HepG2 (cell line): Measurements from ENCODE around the gene THADA.

Source experiments
- AGO1 ChIP-seq: fragments of 200-400 bp; formaldehyde crosslinking; IDR thresholded peaks from 2 replicates; pipeline ENCODE4 v1.6.1; 2017; ENCODE audit warnings: mild to moderate bottlenecking, low read depth, low read length, moderate library complexity; ENCODE audit not compliant: poor library complexity, severe bottlenecking
- ASH2L ChIP-seq: fragments of 300-600, 200-600 bp; sonication (generic); IDR thresholded peaks from 2 replicates; pipeline ENCODE4 v1.7.0; 2017; ENCODE audit warnings: low read depth, mild to moderate bottlenecking, moderate library complexity, mixed read lengths, low read length; ENCODE audit not compliant: insufficient read length
- EP300 ChIP-seq, 3 experiments: sonication (generic) in 1 of 3; formaldehyde crosslinking in 1 of 3; IDR thresholded peaks; 2 replicates each; pipeline versions ENCODE4 v1.5.1 to v1.6.1; 2011 to 2020; ENCODE audit warnings: low read depth in 2 of 3, low read length in 2 of 3, borderline replicate concordance in 1 of 3, improper control_type of control experiment in 1 of 3, mild to moderate bottlenecking in 1 of 3, missing genetic modification reagents in 1 of 3, moderate library complexity in 1 of 3
- FOSL1 ChIP-seq: sonication (generic); formaldehyde crosslinking; IDR thresholded peaks from 2 replicates; pipeline ENCODE4 v1.9.0; 2021; ENCODE audit warnings: missing genetic modification reagents, borderline replicate concordance
- KLF16 ChIP-seq, 2 experiments: sonication (generic) in 1 of 2; formaldehyde crosslinking in 1 of 2; IDR thresholded peaks; 2 replicates each; pipeline versions ENCODE4 v1.6.1 to v1.8.0; 2016 to 2023; ENCODE audit warnings: missing genetic modification reagents in 2 of 2, missing compliant biosample characterization in 1 of 2
- MAFK ChIP-seq, 2 experiments: IDR thresholded peaks in 1 of 2; conservative IDR thresholded peaks in 1 of 2; 2 replicates each; pipeline ENCODE4 v1.6.1; 2011; ENCODE audit warnings: improper control_type of control experiment in 2 of 2, low read length in 2 of 2
- SIN3A ChIP-seq: IDR thresholded peaks from 2 replicates; pipeline ENCODE4 v1.6.1; 2011; ENCODE audit warnings: low read depth, mild to moderate bottlenecking, control low read depth, low read length, borderline replicate concordance
- SOX13 ChIP-seq, 3 experiments: fragments of 450-650 bp in 1 of 3; sonication (generic) in 1 of 3; formaldehyde crosslinking in 1 of 3; IDR thresholded peaks in 2 of 3; conservative IDR thresholded peaks in 1 of 3; 2 replicates each; pipeline versions ENCODE4 v1.5.0 to v1.6.1; 2016 to 2020; ENCODE audit warnings: antibody characterized with exemption in 1 of 3, mild to moderate bottlenecking in 1 of 3, missing compliant biosample characterization in 1 of 3, missing genetic modification reagents in 1 of 3, moderate library complexity in 1 of 3
- SP1 ChIP-seq, 2 experiments: fragments of 450-650 bp in 1 of 2; sonication (generic) in 1 of 2; formaldehyde crosslinking in 1 of 2; IDR thresholded peaks; 2 replicates each; pipeline versions ENCODE4 v1.4.0 to v1.6.1; 2016 to 2020; ENCODE audit warnings: missing genetic modification reagents in 1 of 2
- ZNF777 ChIP-seq: sonication (generic); formaldehyde crosslinking; IDR thresholded peaks from 2 replicates; pipeline ENCODE4 v1.4.0; 2020; ENCODE audit warnings: missing genetic modification reagents
- TF ChIP-seq, protein P1 (sequence below): sonication (generic); formaldehyde crosslinking; IDR thresholded peaks from 2 replicates; pipeline ENCODE4 v1.5.0; 2020; ENCODE audit warnings: mild to moderate bottlenecking, missing genetic modification reagents, moderate library complexity
- TF ChIP-seq, protein P2 (sequence below): sonication (generic); formaldehyde crosslinking; IDR thresholded peaks from 2 replicates; pipeline ENCODE4 v1.4.0; 2020; ENCODE audit warnings: missing genetic modification reagents
- TF ChIP-seq, protein P3 (sequence below), 2 experiments: fragments of 450-650 bp in 1 of 2; sonication (generic) in 1 of 2; formaldehyde crosslinking in 1 of 2; IDR thresholded peaks; 2 replicates each; pipeline versions ENCODE4 v1.6.1 to v1.8.0; 2016 to 2022; ENCODE audit warnings: antibody characterized with exemption in 1 of 2, mild to moderate bottlenecking in 1 of 2, missing genetic modification reagents in 1 of 2
- TF ChIP-seq, protein P4 (sequence below): sonication (generic); formaldehyde crosslinking; IDR thresholded peaks from 2 replicates; pipeline ENCODE4 v1.4.0; 2020; ENCODE audit warnings: mild to moderate bottlenecking, missing genetic modification reagents

DNA sequence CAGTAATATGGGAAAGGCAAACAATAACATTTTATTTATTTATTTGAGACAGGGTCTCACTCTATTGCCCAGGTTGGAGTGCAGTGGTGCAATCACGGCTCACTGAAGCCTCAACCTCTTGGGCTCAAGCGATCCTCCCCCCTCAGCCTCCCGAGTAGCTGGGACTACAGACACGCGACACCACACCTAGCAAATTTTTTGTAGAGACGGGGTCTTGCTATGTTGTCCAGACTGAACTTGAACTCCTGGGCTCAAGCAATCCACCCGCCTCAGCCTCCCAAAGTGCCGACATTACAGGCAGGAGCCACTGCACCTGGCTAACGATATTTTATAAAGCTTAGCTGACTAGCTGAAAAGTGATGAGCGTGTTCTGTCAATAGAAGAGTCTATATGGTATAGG lies 23.7 kb upstream of the THADA start:
- TF ChIP-seq FOSL1 (CRISPR knock-in tag) = no peak
- no peak for TF ChIP-seq ASH2L
- TF ChIP-seq, protein P1, sequence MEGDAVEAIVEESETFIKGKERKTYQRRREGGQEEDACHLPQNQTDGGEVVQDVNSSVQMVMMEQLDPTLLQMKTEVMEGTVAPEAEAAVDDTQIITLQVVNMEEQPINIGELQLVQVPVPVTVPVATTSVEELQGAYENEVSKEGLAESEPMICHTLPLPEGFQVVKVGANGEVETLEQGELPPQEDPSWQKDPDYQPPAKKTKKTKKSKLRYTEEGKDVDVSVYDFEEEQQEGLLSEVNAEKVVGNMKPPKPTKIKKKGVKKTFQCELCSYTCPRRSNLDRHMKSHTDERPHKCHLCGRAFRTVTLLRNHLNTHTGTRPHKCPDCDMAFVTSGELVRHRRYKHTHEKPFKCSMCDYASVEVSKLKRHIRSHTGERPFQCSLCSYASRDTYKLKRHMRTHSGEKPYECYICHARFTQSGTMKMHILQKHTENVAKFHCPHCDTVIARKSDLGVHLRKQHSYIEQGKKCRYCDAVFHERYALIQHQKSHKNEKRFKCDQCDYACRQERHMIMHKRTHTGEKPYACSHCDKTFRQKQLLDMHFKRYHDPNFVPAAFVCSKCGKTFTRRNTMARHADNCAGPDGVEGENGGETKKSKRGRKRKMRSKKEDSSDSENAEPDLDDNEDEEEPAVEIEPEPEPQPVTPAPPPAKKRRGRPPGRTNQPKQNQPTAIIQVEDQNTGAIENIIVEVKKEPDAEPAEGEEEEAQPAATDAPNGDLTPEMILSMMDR (CRISPR knock-in tag) = no peak
- TF ChIP-seq ZNF777 (CRISPR knock-in tag) = no peak
- TF ChIP-seq, protein P2, sequence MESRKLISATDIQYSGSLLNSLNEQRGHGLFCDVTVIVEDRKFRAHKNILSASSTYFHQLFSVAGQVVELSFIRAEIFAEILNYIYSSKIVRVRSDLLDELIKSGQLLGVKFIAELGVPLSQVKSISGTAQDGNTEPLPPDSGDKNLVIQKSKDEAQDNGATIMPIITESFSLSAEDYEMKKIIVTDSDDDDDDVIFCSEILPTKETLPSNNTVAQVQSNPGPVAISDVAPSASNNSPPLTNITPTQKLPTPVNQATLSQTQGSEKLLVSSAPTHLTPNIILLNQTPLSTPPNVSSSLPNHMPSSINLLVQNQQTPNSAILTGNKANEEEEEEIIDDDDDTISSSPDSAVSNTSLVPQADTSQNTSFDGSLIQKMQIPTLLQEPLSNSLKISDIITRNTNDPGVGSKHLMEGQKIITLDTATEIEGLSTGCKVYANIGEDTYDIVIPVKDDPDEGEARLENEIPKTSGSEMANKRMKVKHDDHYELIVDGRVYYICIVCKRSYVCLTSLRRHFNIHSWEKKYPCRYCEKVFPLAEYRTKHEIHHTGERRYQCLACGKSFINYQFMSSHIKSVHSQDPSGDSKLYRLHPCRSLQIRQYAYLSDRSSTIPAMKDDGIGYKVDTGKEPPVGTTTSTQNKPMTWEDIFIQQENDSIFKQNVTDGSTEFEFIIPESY (CRISPR knock-in tag) = no peak
- no peak for TF ChIP-seq EP300 (IDR thresholded peaks at IDR 0.05; ENCODE audit: low read depth in 2 of 2, low read length in 2 of 2)
- TF ChIP-seq EP300 (CRISPR knock-in tag; IDR thresholded peaks at IDR 0.05; ENCODE audit: borderline replicate concordance) = no peak
- no peak for TF ChIP-seq KLF16 (CRISPR knock-in tag; IDR thresholded peaks at IDR 0.05)
- TF ChIP-seq, protein P3, sequence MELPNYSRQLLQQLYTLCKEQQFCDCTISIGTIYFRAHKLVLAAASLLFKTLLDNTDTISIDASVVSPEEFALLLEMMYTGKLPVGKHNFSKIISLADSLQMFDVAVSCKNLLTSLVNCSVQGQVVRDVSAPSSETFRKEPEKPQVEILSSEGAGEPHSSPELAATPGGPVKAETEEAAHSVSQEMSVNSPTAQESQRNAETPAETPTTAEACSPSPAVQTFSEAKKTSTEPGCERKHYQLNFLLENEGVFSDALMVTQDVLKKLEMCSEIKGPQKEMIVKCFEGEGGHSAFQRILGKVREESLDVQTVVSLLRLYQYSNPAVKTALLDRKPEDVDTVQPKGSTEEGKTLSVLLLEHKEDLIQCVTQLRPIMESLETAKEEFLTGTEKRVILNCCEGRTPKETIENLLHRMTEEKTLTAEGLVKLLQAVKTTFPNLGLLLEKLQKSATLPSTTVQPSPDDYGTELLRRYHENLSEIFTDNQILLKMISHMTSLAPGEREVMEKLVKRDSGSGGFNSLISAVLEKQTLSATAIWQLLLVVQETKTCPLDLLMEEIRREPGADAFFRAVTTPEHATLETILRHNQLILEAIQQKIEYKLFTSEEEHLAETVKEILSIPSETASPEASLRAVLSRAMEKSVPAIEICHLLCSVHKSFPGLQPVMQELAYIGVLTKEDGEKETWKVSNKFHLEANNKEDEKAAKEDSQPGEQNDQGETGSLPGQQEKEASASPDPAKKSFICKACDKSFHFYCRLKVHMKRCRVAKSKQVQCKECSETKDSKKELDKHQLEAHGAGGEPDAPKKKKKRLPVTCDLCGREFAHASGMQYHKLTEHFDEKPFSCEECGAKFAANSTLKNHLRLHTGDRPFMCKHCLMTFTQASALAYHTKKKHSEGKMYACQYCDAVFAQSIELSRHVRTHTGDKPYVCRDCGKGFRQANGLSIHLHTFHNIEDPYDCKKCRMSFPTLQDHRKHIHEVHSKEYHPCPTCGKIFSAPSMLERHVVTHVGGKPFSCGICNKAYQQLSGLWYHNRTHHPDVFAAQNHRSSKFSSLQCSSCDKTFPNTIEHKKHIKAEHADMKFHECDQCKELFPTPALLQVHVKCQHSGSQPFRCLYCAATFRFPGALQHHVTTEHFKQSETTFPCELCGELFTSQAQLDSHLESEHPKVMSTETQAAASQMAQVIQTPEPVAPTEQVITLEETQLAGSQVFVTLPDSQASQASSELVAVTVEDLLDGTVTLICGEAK (IDR thresholded peaks at IDR 0.05) = no peak
- TF ChIP-seq, protein P3 (CRISPR knock-in tag; IDR thresholded peaks at IDR 0.05) = no peak
- TF ChIP-seq SIN3A = no peak
- no peak for TF ChIP-seq SOX13 (IDR thresholded peaks at IDR 0.05)
- TF ChIP-seq SOX13 (CRISPR knock-in tag; conservative IDR thresholded peaks at IDR 0.05 in 1 of 2, IDR thresholded peaks at IDR 0.05 in 1 of 2) = no peak
- TF ChIP-seq MAFK (conservative IDR thresholded peaks at IDR 0.05 in 1 of 2, IDR thresholded peaks at IDR 0.05 in 1 of 2; ENCODE audit: low read length in 2 of 2) = no peak
- no peak for TF ChIP-seq AGO1
- no peak for TF ChIP-seq SP1 (IDR thresholded peaks at IDR 0.05)
- no peak for TF ChIP-seq SP1 (CRISPR knock-in tag; IDR thresholded peaks at IDR 0.05)
- TF ChIP-seq, protein P4, sequence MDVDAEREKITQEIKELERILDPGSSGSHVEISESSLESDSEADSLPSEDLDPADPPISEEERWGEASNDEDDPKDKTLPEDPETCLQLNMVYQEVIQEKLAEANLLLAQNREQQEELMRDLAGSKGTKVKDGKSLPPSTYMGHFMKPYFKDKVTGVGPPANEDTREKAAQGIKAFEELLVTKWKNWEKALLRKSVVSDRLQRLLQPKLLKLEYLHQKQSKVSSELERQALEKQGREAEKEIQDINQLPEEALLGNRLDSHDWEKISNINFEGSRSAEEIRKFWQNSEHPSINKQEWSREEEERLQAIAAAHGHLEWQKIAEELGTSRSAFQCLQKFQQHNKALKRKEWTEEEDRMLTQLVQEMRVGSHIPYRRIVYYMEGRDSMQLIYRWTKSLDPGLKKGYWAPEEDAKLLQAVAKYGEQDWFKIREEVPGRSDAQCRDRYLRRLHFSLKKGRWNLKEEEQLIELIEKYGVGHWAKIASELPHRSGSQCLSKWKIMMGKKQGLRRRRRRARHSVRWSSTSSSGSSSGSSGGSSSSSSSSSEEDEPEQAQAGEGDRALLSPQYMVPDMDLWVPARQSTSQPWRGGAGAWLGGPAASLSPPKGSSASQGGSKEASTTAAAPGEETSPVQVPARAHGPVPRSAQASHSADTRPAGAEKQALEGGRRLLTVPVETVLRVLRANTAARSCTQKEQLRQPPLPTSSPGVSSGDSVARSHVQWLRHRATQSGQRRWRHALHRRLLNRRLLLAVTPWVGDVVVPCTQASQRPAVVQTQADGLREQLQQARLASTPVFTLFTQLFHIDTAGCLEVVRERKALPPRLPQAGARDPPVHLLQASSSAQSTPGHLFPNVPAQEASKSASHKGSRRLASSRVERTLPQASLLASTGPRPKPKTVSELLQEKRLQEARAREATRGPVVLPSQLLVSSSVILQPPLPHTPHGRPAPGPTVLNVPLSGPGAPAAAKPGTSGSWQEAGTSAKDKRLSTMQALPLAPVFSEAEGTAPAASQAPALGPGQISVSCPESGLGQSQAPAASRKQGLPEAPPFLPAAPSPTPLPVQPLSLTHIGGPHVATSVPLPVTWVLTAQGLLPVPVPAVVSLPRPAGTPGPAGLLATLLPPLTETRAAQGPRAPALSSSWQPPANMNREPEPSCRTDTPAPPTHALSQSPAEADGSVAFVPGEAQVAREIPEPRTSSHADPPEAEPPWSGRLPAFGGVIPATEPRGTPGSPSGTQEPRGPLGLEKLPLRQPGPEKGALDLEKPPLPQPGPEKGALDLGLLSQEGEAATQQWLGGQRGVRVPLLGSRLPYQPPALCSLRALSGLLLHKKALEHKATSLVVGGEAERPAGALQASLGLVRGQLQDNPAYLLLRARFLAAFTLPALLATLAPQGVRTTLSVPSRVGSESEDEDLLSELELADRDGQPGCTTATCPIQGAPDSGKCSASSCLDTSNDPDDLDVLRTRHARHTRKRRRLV (CRISPR knock-in tag) = no peak
